Activated CD4-positive, alpha-beta memory T cell treated with anti-CD3 and anti-CD28 coated beads for 36 hours (primary cell): ENCODE measurements around the gene GPM6B. TPM values are rescaled to one million over a fixed set of nuclear protein-coding genes. Genes with fewer than 3 reads are reported as not detected.

Source experiments
- CTCF ChIA-PET: fragments of 350-600 bp; sonication (Branson Sonifier 250); formaldehyde crosslinking; loops from one replicate; lab custom pipeline; 2021; ENCODE audit warnings: antibody characterized with exemption, inconsistent platforms; lab: Charles Lee
- POLR2A ChIA-PET: fragments of 350-600 bp; sonication (Branson Sonifier 250); formaldehyde crosslinking; loops from one replicate; lab custom pipeline; 2021; ENCODE audit warnings: antibody characterized with exemption; lab: Charles Lee
- DNase-seq: peaks from one replicate; pipeline ENCODE4 v3.0.0-alpha.2; 2020
- H3K27ac Mint-ChIP-seq: one replicate; pipeline ENCODE4 v1.8.0; 2021; ENCODE audit warnings: mixed read lengths
- H3K27me3 Mint-ChIP-seq: one replicate; pipeline ENCODE4 v1.8.0; 2021; ENCODE audit warnings: mixed read lengths
- H3K36me3 Mint-ChIP-seq: one replicate; pipeline ENCODE4 v1.8.0; 2021; ENCODE audit warnings: mixed read lengths
- H3K4me1 Mint-ChIP-seq: one replicate; pipeline ENCODE4 v1.8.0; 2021; ENCODE audit warnings: low read depth, mixed read lengths
- H3K4me3 Mint-ChIP-seq: one replicate; pipeline ENCODE4 v1.8.0; 2021; ENCODE audit warnings: mild to moderate bottlenecking, mixed read lengths
- H3K9me3 Mint-ChIP-seq: one replicate; pipeline ENCODE4 v1.8.0; 2021; ENCODE audit warnings: mixed read lengths
- intact Hi-C: fragments of 100-400 bp; cut with micrococcal nuclease; formaldehyde crosslinking; loops from one replicate; pipeline ENCODE4 v1.15.1; 2023
- total RNA-seq, 2 experiments: library from RNA; stranded (reverse); gene quantifications; one replicate each; pipeline ENCODE4 v1.2.3, GENCODE V29; 2021

The GPM6B gene
- total RNA-seq, 2 experiments from 2014 or later = not detected

GRCh38 chrX:13756381-13756780 is 60.5 kb downstream of the GPM6B start:
- DNase-seq = no peak
- CTCF ChIA-PET = no interaction called here
- intact Hi-C loops = no loop called here

GRCh38 chrX:13755254-13755653 is 61.6 kb downstream of the GPM6B start:
- Mint-ChIP-seq H3K4me1 (peaks cover 39% of the 10 kb centered on the region), H3K36me3 (peaks cover 15% of the 10 kb centered on the region), H3K9me3 (no peaks in the 10 kb centered on the region), H3K27ac (no peak overlapping the region), H3K27me3 (no peaks in the 10 kb centered on the region), H3K4me3 (no peak overlapping the region)
- no peak for DNase-seq
- intact Hi-C loops = no loop called here
- ChIA-PET POLR2A (no interaction called here), CTCF (no interaction called here)

More at GRCh38 chrX:13756381-13756780, 60.5 kb downstream of the GPM6B start:
- Mint-ChIP-seq H3K27ac (no peak overlapping the region), H3K27me3 (no peaks in the 10 kb centered on the region), H3K4me1 (peaks cover 34% of the 10 kb centered on the region), H3K36me3 (peaks cover 16% of the 10 kb centered on the region), H3K9me3 (no peaks in the 10 kb centered on the region), H3K4me3 (no peak overlapping the region)
- POLR2A ChIA-PET = no interaction called here

GRCh38 chrX:13754765-13755164 is 62.1 kb downstream of the GPM6B start:
- H3K27ac Mint-ChIP-seq = no peak overlapping the region
- peaks cover 15% of the 10 kb centered on the region for H3K36me3 Mint-ChIP-seq
- DNase-seq = no peak
- peaks cover 36% of the 10 kb centered on the region for H3K4me1 Mint-ChIP-seq
- H3K9me3 Mint-ChIP-seq = no peaks in the 10 kb centered on the region
- H3K4me3 Mint-ChIP-seq = no peak overlapping the region
- POLR2A ChIA-PET = no interaction called here
- CTCF ChIA-PET = no interaction called here
- H3K27me3 Mint-ChIP-seq = no peaks in the 10 kb centered on the region
- intact Hi-C loops = no loop called here

GRCh38 chrX:13752646-13753045 is 64.2 kb downstream of the GPM6B start:
- ChIA-PET POLR2A (no interaction called here), CTCF (interaction anchor here (0.6 to 2.9 kb wide), 4 partner anchors 18 to 1305 kb away, joined by 3 to 8 read pairs (median 4); partner anchors contain the start of genes OFD1 and TRAPPC2)
- Mint-ChIP-seq H3K4me1 (peaks cover 34% of the 10 kb centered on the region), H3K27ac (no peak overlapping the region), H3K4me3 (no peak overlapping the region), H3K9me3 (no peaks in the 10 kb centered on the region), H3K36me3 (peaks cover 10% of the 10 kb centered on the region), H3K27me3 (no peaks in the 10 kb centered on the region)
- DNase-seq = no peak
- intact Hi-C loops = no loop called here

GRCh38 chrX:13752141-13752540 is 64.8 kb downstream of the GPM6B start:
- no peak for DNase-seq
- peaks cover 15% of the 10 kb centered on the region for H3K36me3 Mint-ChIP-seq
- intact Hi-C loops = no loop called here
- no peak overlapping the region for H3K27ac Mint-ChIP-seq
- H3K9me3 Mint-ChIP-seq = no peaks in the 10 kb centered on the region
- peaks cover 40% of the 10 kb centered on the region for H3K4me1 Mint-ChIP-seq
- ChIA-PET CTCF (interaction anchor here (0.6 to 2.9 kb wide), 4 partner anchors 18 to 1305 kb away, joined by 3 to 8 read pairs (median 4); partner anchors contain the start of genes OFD1 and TRAPPC2), POLR2A (no interaction called here)
- H3K27me3 Mint-ChIP-seq = no peaks in the 10 kb centered on the region
- no peak overlapping the region for H3K4me3 Mint-ChIP-seq

GRCh38 chrX:13750812-13751211 is 66.1 kb downstream of the GPM6B start:
- ChIA-PET CTCF (interaction anchor here (0.6 to 2.9 kb wide), 8 partner anchors 16 to 1139 kb away, joined by 3 to 8 read pairs (median 3); partner anchors contain the start of genes OFD1 and TRAPPC2), POLR2A (no interaction called here)
- peaks cover 24% of the 10 kb centered on the region for H3K36me3 Mint-ChIP-seq
- H3K4me1 Mint-ChIP-seq = peaks cover 40% of the 10 kb centered on the region
- no peak for DNase-seq
- no peaks in the 10 kb centered on the region for H3K9me3 Mint-ChIP-seq
- intact Hi-C loops = loop anchor here (1.0 kb wide), 1 partner anchor 281 kb away; no protein-coding TSS in a partner anchor
- H3K27ac Mint-ChIP-seq = no peak overlapping the region
- no peaks in the 10 kb centered on the region for H3K27me3 Mint-ChIP-seq
- no peak overlapping the region for H3K4me3 Mint-ChIP-seq

GRCh38 chrX:13750204-13750603 is 66.7 kb downstream of the GPM6B start:
- CTCF ChIA-PET = interaction anchor here (0.7 to 2.9 kb wide), 6 partner anchors 15 to 285 kb away, joined by 3 to 8 read pairs (median 3); partner anchors contain the start of genes OFD1 and TRAPPC2

GRCh38 chrX:13748486-13748885 is 68.4 kb downstream of the GPM6B start:
- H3K4me3 Mint-ChIP-seq = no peak overlapping the region
- peaks cover 33% of the 10 kb centered on the region for H3K4me1 Mint-ChIP-seq
- no peaks in the 10 kb centered on the region for H3K9me3 Mint-ChIP-seq
- intact Hi-C loops = loop anchor here (1.0 to 5.0 kb wide), 2 partner anchors 90 to 246 kb away; no protein-coding TSS in a partner anchor
- ChIA-PET POLR2A (no interaction called here), CTCF (interaction anchor here (0.9 kb wide), 1 partner anchor 241 kb away, joined by 3 read pairs; no protein-coding TSS in a partner anchor)
- no peak overlapping the region for H3K27ac Mint-ChIP-seq
- no peaks in the 10 kb centered on the region for H3K27me3 Mint-ChIP-seq
- DNase-seq = no peak
- H3K36me3 Mint-ChIP-seq = peaks cover 27% of the 10 kb centered on the region

More at GRCh38 chrX:13750204-13750603, 66.7 kb downstream of the GPM6B start:
- peaks cover 36% of the 10 kb centered on the region for H3K4me1 Mint-ChIP-seq
- no peak overlapping the region for H3K27ac Mint-ChIP-seq
- intact Hi-C loops = loop anchor here (1.0 kb wide), 1 partner anchor 282 kb away; no protein-coding TSS in a partner anchor
- H3K36me3 Mint-ChIP-seq = peaks cover 24% of the 10 kb centered on the region
- H3K27me3 Mint-ChIP-seq = no peaks in the 10 kb centered on the region
- H3K4me3 Mint-ChIP-seq = no peak overlapping the region
- no peak for DNase-seq
- H3K9me3 Mint-ChIP-seq = no peaks in the 10 kb centered on the region
- POLR2A ChIA-PET = no interaction called here

- H3K27ac Mint-ChIP-seq = no peak overlapping the region
- peak; percentile 31 for DNase-seq
- H3K36me3 Mint-ChIP-seq = peaks cover 24% of the 10 kb centered on the region
- H3K27me3 Mint-ChIP-seq = no peaks in the 10 kb centered on the region
- H3K4me3 Mint-ChIP-seq = no peak overlapping the region
- CTCF ChIA-PET = no interaction called here
- peaks cover 29% of the 10 kb centered on the region for H3K4me1 Mint-ChIP-seq
- POLR2A ChIA-PET = no interaction called here
- intact Hi-C loops = loop anchor here (1.0 to 5.0 kb wide), 2 partner anchors 90 to 246 kb away; no protein-coding TSS in a partner anchor
- no peaks in the 10 kb centered on the region for H3K9me3 Mint-ChIP-seq
Observed at GRCh38 chrX:13747836-13748235, 69.1 kb downstream of the GPM6B start.

GRCh38 chrX:13742397-13743176 is 74.3 kb downstream of the GPM6B start:
- ChIA-PET CTCF (interaction anchor here (0.6 to 1.7 kb wide), 4 partner anchors 54 to 954 kb away, joined by 3 to 6 read pairs (median 3); partner anchors contain the start of gene RAB9A), POLR2A (interaction anchor here (2.2 kb wide), 1 partner anchor 8 kb away, joined by 12 read pairs; the partner anchor contains the start of genes OFD1 and TRAPPC2)
- Mint-ChIP-seq H3K4me1 (peaks cover 20% of the 10 kb centered on the region), H3K27me3 (no peaks in the 10 kb centered on the region), H3K9me3 (no peaks in the 10 kb centered on the region), H3K4me3 (peak overlapping the region; percentile 60), H3K27ac (peak overlapping the region; percentile 80), H3K36me3 (peaks cover 28% of the 10 kb centered on the region)
- intact Hi-C loops = loop anchor here (1.0 to 2.0 kb wide), 6 partner anchors 8 to 285 kb away; partner anchors contain the start of genes OFD1, RAB9A, TCEANC and TRAPPC2
- peak; percentile 71 for DNase-seq

- Mint-ChIP-seq H3K4me1 (peaks cover 21% of the 10 kb centered on the region), H3K27ac (peak overlapping the region; percentile 29), H3K36me3 (peaks cover 21% of the 10 kb centered on the region), H3K4me3 (peak overlapping the region; percentile 6), H3K9me3 (no peaks in the 10 kb centered on the region), H3K27me3 (no peaks in the 10 kb centered on the region)
- intact Hi-C loops = loop anchor here (1.0 to 2.0 kb wide), 4 partner anchors 7 to 89 kb away; partner anchors contain the start of genes OFD1, RAB9A, TCEANC and TRAPPC2
- ChIA-PET CTCF (interaction anchor here (0.7 to 1.7 kb wide), 2 partner anchors 47 to 83 kb away, joined by 3 to 6 read pairs; no protein-coding TSS in a partner anchor), POLR2A (interaction anchor here (2.2 kb wide), 1 partner anchor 7 kb away, joined by 12 read pairs; the partner anchor contains the start of genes OFD1 and TRAPPC2)
- no peak for DNase-seq
Observed at GRCh38 chrX:13741695-13742094, 75.2 kb downstream of the GPM6B start.
